ENCODE measurements around the gene ENOX1.

GRCh38 chr13:43304449-43304848 is 482.3 kb downstream of the ENOX1 start:
- TF ChIP-seq EZH2 (IDR thresholded peaks at IDR 0.05; ENCODE audit: borderline replicate concordance, low read depth, low read length, severe bottlenecking) (no peak), CTCF (IDR thresholded peaks at IDR 0.05; ENCODE audit: borderline replicate concordance, extremely low read depth, low read length, poor library complexity, severe bottlenecking) (no peak)
